ENCODE data around the gene HHEX.

The HHEX gene

GRCh38 chr10:92664322-92664721 is 25.4 kb upstream of the HHEX start:
- no peak overlapping the region for H3K4me3 ChIP-seq
- TF ChIP-seq Cebpa-rat (IDR thresholded peaks at IDR 0.05), result no peak
- peaks cover 26 to 51% (median 30%) of the 10 kb centered on the region in 11 experiments for H3K9me3 ChIP-seq (replicated peaks in 1 of 11)
- 0 out of 22 replicates have a peak, but pooled peaks cover 0 to 3% (median 0%) of the 10 kb centered on the region in 11 experiments for H3K36me3 ChIP-seq
- peaks cover 0 to 7% (median 2%) of the 10 kb centered on the region in 10 experiments; a peak in 3 of 20 replicates for H3K4me1 ChIP-seq
- H3K27me3 ChIP-seq, result no peaks in the 10 kb centered on the region
- no peaks in the 10 kb centered on the region for H4K20me1 ChIP-seq
- no peak overlapping the region for H3K9ac ChIP-seq
- H3K4me2 ChIP-seq, result 0 out of 22 replicates have a peak overlapping the region, but pooled peaks of 1 of the 11 experiments have one; percentile 38
- H3K27ac ChIP-seq, result no peak overlapping the region

DNA sequence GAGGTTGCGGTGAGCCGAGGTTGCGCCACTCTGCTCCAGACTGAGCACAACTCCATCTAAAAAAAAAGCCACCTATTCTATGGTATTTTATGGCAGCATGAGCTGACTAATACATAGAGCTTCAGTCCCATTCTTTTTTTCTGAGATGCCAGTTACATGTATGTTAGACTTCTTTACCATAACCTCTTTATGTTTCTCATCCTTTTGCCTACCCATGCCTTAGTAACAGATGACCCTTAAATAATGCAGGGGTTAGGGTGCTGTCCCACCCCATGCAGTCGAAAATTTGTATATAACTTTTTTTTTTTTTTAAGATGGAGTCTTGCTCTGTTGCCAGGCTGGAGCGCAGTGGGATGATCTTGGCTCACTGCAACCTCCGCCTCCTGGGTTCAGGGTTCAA is 22.7 kb upstream of the HHEX start:
- no peak overlapping the region for H3K4me3 ChIP-seq
- TF ChIP-seq Cebpa-rat (IDR thresholded peaks at IDR 0.05), result no peak
- 0 out of 22 replicates have a peak, but pooled peaks cover 0 to under 1% (median 0%) of the 10 kb centered on the region in 11 experiments for H3K36me3 ChIP-seq
- no peaks in the 10 kb centered on the region for H4K20me1 ChIP-seq
- H3K9ac ChIP-seq, result no peak overlapping the region
- no peaks in the 10 kb centered on the region for H3K27me3 ChIP-seq
- H3K4me2 ChIP-seq, result no peak overlapping the region
- peaks cover 19 to 43% (median 25%) of the 10 kb centered on the region in 11 experiments for H3K9me3 ChIP-seq (replicated peaks in 1 of 11)
- peaks cover 0 to 7% (median 2%) of the 10 kb centered on the region in 10 experiments; a peak in 3 of 20 replicates for H3K4me1 ChIP-seq
- H3K27ac ChIP-seq, result no peak overlapping the region

GRCh38 chr10:92677708-92678107 is 12.0 kb upstream of the HHEX start:
- TF ChIP-seq Cebpa-rat (IDR thresholded peaks at IDR 0.05), result no peak
- Histone ChIP-seq H3K27ac (no peak overlapping the region), H3K36me3 (no peaks in the 10 kb centered on the region), H3K4me1 (peaks cover 0 to 17% (median 10%) of the 10 kb centered on the region in 10 experiments; a peak in 12 of 20 replicates), H3K9ac (no peak overlapping the region), H4K20me1 (no peaks in the 10 kb centered on the region), H3K9me3 (replicated peaks in 1 of 11) (peaks cover 0 to 32% (median 12%) of the 10 kb centered on the region in 11 experiments; a peak in 20 of 22 replicates), H3K27me3 (no peaks in the 10 kb centered on the region), H3K4me2 (no peak overlapping the region), H3K4me3 (no peak overlapping the region)

DNA sequence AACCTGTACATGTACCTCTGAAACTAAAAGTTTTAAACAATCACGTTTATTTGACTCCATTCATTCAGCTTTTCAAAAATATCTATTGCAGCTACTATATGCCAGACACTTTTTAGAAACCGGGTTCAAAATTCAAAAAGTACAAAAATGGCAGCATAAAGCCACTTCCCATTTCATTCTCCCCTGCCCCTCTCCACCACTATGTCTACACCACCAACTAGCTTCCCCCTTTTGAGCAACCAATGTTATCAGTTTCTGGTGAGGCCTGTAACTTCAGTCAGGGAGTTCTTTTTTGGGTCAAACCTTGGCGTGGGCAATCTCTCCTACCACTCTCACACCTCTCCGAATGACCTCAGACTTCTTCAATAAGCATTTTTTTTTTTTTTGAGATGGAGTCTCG is 11.5 kb upstream of the HHEX start:
- Histone ChIP-seq H3K9ac (no peak overlapping the region), H3K4me2 (no peak overlapping the region), H3K27ac (no peak overlapping the region), H3K27me3 (no peaks in the 10 kb centered on the region), H3K4me3 (no peak overlapping the region), H3K9me3 (replicated peaks in 1 of 11) (peaks cover 0 to 32% (median 12%) of the 10 kb centered on the region in 11 experiments; a peak in 20 of 22 replicates), H3K4me1 (peaks cover 0 to 17% (median 10%) of the 10 kb centered on the region in 10 experiments; a peak in 12 of 20 replicates), H4K20me1 (no peaks in the 10 kb centered on the region), H3K36me3 (no peaks in the 10 kb centered on the region)
- TF ChIP-seq Cebpa-rat (IDR thresholded peaks at IDR 0.05), result no peak

GRCh38 chr10:92681306-92681834 is 8.4 kb upstream of the HHEX start:
- Histone ChIP-seq H3K27me3 (no peaks in the 10 kb centered on the region), H3K4me1 (peaks cover 0 to 17% (median 10%) of the 10 kb centered on the region in 10 experiments; a peak in 12 of 20 replicates), H3K9ac (no peak overlapping the region), H3K4me3 (no peak overlapping the region), H3K9me3 (replicated peaks in 1 of 11) (peaks cover 19 to 48% (median 29%) of the 10 kb centered on the region in 11 experiments), H3K27ac (no peak overlapping the region), H4K20me1 (no peaks in the 10 kb centered on the region), H3K4me2 (peak overlapping the region in 5 of 11 experiments; percentile 13 to 41 (median 39); a peak in 7 of 22 replicates), H3K36me3 (peaks cover 0 to 18% (median 7%) of the 10 kb centered on the region in 11 experiments; a peak in 5 of 22 replicates)
- no peak for TF ChIP-seq Cebpa-rat (IDR thresholded peaks at IDR 0.05)

GRCh38 chr10:92688573-92688926 is 1.2 kb upstream of the HHEX start:
- H3K27me3 ChIP-seq, result peaks cover 0 to 50% (median 22%) of the 10 kb centered on the region in 11 experiments; a peak in 17 of 22 replicates
- TF ChIP-seq Cebpa-rat (IDR thresholded peaks at IDR 0.05), result no peak
- H3K27ac ChIP-seq, result peak overlapping the region in 9 of 11 experiments; percentile 93 to 99 (median 95); a peak in 11 of 22 replicates
- H3K4me2 ChIP-seq, result peak overlapping the region; percentile 79 to 95 (median 91)
- H3K4me3 ChIP-seq, result peak overlapping the region; percentile 72 to 99 (median 94)
- peak overlapping the region; percentile 89 to 98 (median 96); a peak in 20 of 22 replicates for H3K9ac ChIP-seq
- peaks cover 22 to 33% (median 27%) of the 10 kb centered on the region in 10 experiments for H3K4me1 ChIP-seq
- H3K9me3 ChIP-seq (replicated peaks in 1 of 11), result peaks cover 23 to 27% (median 24%) of the 10 kb centered on the region in 11 experiments
- H3K36me3 ChIP-seq, result peaks cover 8 to 42% (median 23%) of the 10 kb centered on the region in 11 experiments; a peak in 21 of 22 replicates
- peaks cover 0 to 17% (median 11%) of the 10 kb centered on the region in 11 experiments; a peak in 12 of 22 replicates for H4K20me1 ChIP-seq

GRCh38 chr10:92688927-92689662 is 660 bp upstream of the HHEX start:
- peak overlapping the region; percentile 59 to 99 (median 94) for H3K27ac ChIP-seq
- H3K27me3 ChIP-seq, result peaks cover 0 to 50% (median 22%) of the 10 kb centered on the region in 11 experiments; a peak in 17 of 22 replicates

DNA sequence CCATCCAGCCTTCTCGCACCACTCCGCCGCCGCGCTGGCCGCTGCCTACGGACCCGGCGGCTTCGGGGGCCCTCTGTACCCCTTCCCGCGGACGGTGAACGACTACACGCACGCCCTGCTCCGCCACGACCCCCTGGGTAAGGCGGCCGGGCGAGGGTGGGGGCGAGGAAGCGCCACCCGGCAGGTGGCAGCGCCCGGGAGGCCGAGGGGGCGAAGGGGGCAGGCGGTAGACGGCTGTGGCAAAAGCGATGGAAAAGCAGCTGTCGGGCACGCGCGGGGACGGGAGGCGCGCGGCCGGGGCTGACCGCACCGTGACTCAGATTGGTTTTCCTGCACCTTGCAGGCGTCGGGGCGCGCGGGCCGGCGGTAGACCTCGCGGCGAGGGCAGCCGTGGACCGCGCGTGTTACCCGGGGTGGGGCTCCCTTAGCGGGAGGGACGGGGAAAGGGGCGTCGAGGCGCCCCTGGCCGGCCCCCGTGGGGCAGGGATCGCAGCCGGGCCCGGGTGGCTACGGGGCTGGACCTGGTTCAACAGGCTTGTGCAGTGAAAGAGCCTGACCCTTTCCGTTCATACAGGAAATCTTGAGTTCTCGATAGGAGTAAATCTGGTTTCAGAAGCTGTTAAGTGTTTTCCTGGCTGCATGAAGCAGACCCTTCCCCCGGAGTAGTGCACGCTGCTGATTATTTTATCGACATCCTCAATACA is 608 bp downstream of the HHEX start:
- no peak for TF ChIP-seq Cebpa-rat (IDR thresholded peaks at IDR 0.05)
- peak overlapping the region; percentile 72 to 99 (median 94) for H3K4me3 ChIP-seq
- peak overlapping the region; percentile 87 to 99 (median 94) for H3K27ac ChIP-seq
- peaks cover 0 to 50% (median 22%) of the 10 kb centered on the region in 11 experiments; a peak in 17 of 22 replicates for H3K27me3 ChIP-seq
- H3K9ac ChIP-seq, result peak overlapping the region; percentile 89 to 98 (median 96)
- peaks cover 11 to 15% (median 14%) of the 10 kb centered on the region in 11 experiments for H3K9me3 ChIP-seq (replicated peaks in 1 of 11)
- H3K4me2 ChIP-seq, result peak overlapping the region; percentile 83 to 99 (median 93)
- H4K20me1 ChIP-seq, result peaks cover 0 to 35% (median 21%) of the 10 kb centered on the region in 11 experiments; a peak in 12 of 22 replicates
- peaks cover 25 to 46% (median 35%) of the 10 kb centered on the region in 10 experiments for H3K4me1 ChIP-seq
- peaks cover 19 to 56% (median 39%) of the 10 kb centered on the region in 11 experiments for H3K36me3 ChIP-seq

More at GRCh38 chr10:92688927-92689662, 660 bp upstream of the HHEX start:
- H3K9ac ChIP-seq, result peak overlapping the region; percentile 89 to 98 (median 96)
- peaks cover 0 to 23% (median 11%) of the 10 kb centered on the region in 11 experiments; a peak in 12 of 22 replicates for H4K20me1 ChIP-seq
- no peak for TF ChIP-seq Cebpa-rat (IDR thresholded peaks at IDR 0.05)
- peaks cover 23 to 27% (median 24%) of the 10 kb centered on the region in 11 experiments for H3K9me3 ChIP-seq (replicated peaks in 1 of 11)
- peaks cover 8 to 48% (median 29%) of the 10 kb centered on the region in 11 experiments; a peak in 21 of 22 replicates for H3K36me3 ChIP-seq
- peak overlapping the region; percentile 72 to 99 (median 94) for H3K4me3 ChIP-seq
- H3K4me1 ChIP-seq, result peaks cover 24 to 33% (median 31%) of the 10 kb centered on the region in 10 experiments
- H3K4me2 ChIP-seq, result peak overlapping the region; percentile 79 to 95 (median 91)
